Neural cell (in vitro differentiated cells): ENCODE results near the gene KDELR1. TPM values are rescaled to one million over a fixed set of nuclear protein-coding genes. Genes with fewer than 3 reads are reported as not detected.

Experiments
- H2AFZ ChIP-seq: fragments of 200-600, 300-800 bp; sonication (generic), shearing (Covaris generic); 2 replicates; pipeline ENCODE4 v1.6.0; 2014; ENCODE audit warnings: low read depth, mild to moderate bottlenecking, antibody characterized with exemption, low read length, moderate library complexity
- H3F3A ChIP-seq: fragments of 200-600 bp; shearing (Covaris generic); 2 replicates; pipeline ENCODE4 v1.6.1; 2016; ENCODE audit warnings: mild to moderate bottlenecking, moderate library complexity, mixed read lengths, antibody characterized with exemption, low read length; ENCODE audit not compliant: insufficient read depth, poor library complexity, severe bottlenecking
- H3K27ac ChIP-seq: fragments of 200-600, 300-800 bp; sonication (generic), shearing (Covaris generic); 2 replicates; pipeline ENCODE4 v1.5.1; 2014; ENCODE audit warnings: mild to moderate bottlenecking, low read length, moderate library complexity
- H3K27me3 ChIP-seq: fragments of 300-800, 200-600 bp; sonication (generic), shearing (Covaris generic); 2 replicates; pipeline ENCODE4 v1.6.0; 2014; ENCODE audit warnings: mild to moderate bottlenecking, low read depth, low read length, moderate library complexity; ENCODE audit not compliant: insufficient read depth
- H3K36me3 ChIP-seq: fragments of 300-800, 200-600 bp; sonication (generic), shearing (Covaris generic); 2 replicates; pipeline ENCODE4 v1.5.1; 2014; ENCODE audit warnings: mild to moderate bottlenecking, antibody characterized with exemption, low read length, moderate library complexity; ENCODE audit not compliant: insufficient read depth
- H3K4me2 ChIP-seq: fragments of 300-800, 200-600 bp; sonication (generic), shearing (Covaris generic); 2 replicates; pipeline ENCODE4 v1.6.0; 2014; ENCODE audit warnings: mild to moderate bottlenecking, low read length
- H3K4me3 ChIP-seq: fragments of 300-800, 200-600 bp; sonication (generic), shearing (Covaris generic); 2 replicates; pipeline ENCODE4 v1.5.1; 2014; ENCODE audit warnings: mild to moderate bottlenecking, low read length, moderate library complexity
- H3K79me2 ChIP-seq: fragments of 200-600 bp; shearing (Covaris generic); replicated peaks from 2 replicates; pipeline ENCODE4 v1.6.0; 2014; ENCODE audit warnings: mild to moderate bottlenecking, low read length, moderate library complexity; ENCODE audit not compliant: insufficient read depth
- H3K9ac ChIP-seq: fragments of 300-800, 200-600 bp; sonication (generic), shearing (Covaris generic); 2 replicates; pipeline ENCODE4 v1.6.1; 2016; ENCODE audit warnings: mild to moderate bottlenecking, low read length, mixed read lengths
- H3K9me2 ChIP-seq: fragments of 200-600 bp; shearing (Covaris generic); 2 replicates; pipeline ENCODE4 v1.6.1; 2016; ENCODE audit warnings: mild to moderate bottlenecking, low read length, mixed read lengths; ENCODE audit not compliant: insufficient read depth
- H3K9me3 ChIP-seq: fragments of 200-600, 300-800 bp; sonication (generic), shearing (Covaris generic); 2 replicates; pipeline ENCODE4 v1.6.1; 2016; ENCODE audit warnings: mild to moderate bottlenecking, mixed run types, low read length, moderate library complexity, mixed read lengths
- H4K20me1 ChIP-seq: fragments of 200-600 bp; shearing (Covaris generic); 2 replicates; pipeline ENCODE4 v1.6.1; 2016; ENCODE audit warnings: mild to moderate bottlenecking, mixed run types; ENCODE audit not compliant: insufficient read depth
- CTCF ChIP-seq: fragments of 450-650 bp; IDR thresholded peaks from 2 replicates; pipeline ENCODE4 v1.5.1; 2014; ENCODE audit warnings: antibody characterized with exemption, mild to moderate bottlenecking, moderate library complexity; ENCODE audit not compliant: poor library complexity, severe bottlenecking
- EP300 ChIP-seq: fragments of 450-650 bp; conservative IDR thresholded peaks from 2 replicates; pipeline ENCODE4 v1.6.1; 2014; ENCODE audit warnings: antibody characterized with exemption, mild to moderate bottlenecking, moderate library complexity; ENCODE audit not compliant: poor library complexity, severe bottlenecking
- EZH2 ChIP-seq: fragments of 200-600, 300-800 bp; shearing (Covaris generic), sonication (generic); IDR thresholded peaks from 2 replicates; pipeline ENCODE4 v1.6.1; 2014; ENCODE audit warnings: antibody characterized with exemption, low read length, borderline replicate concordance, mild to moderate bottlenecking; ENCODE audit not compliant: insufficient read depth, poor library complexity, severe bottlenecking
- MXI1 ChIP-seq: fragments of 450-650 bp; conservative IDR thresholded peaks from 2 replicates; pipeline ENCODE4 v1.6.1; 2014; ENCODE audit warnings: antibody characterized with exemption, mild to moderate bottlenecking; ENCODE audit not compliant: poor library complexity, severe bottlenecking
- POLR2AphosphoS5 ChIP-seq: IDR thresholded peaks from 2 replicates; pipeline ENCODE4 v1.6.1; 2012
- RAD21 ChIP-seq: fragments of 450-650 bp; conservative IDR thresholded peaks from 2 replicates; pipeline ENCODE4 v1.6.1; 2014; ENCODE audit warnings: antibody characterized with exemption, mild to moderate bottlenecking, moderate library complexity
- REST ChIP-seq: IDR thresholded peaks from 2 replicates; pipeline ENCODE4 v1.6.1; 2012; ENCODE audit warnings: borderline replicate concordance
- SMC3 ChIP-seq: fragments of 450-650 bp; conservative IDR thresholded peaks from 2 replicates; pipeline ENCODE4 v1.6.1; 2014; ENCODE audit warnings: antibody characterized with exemption, mild to moderate bottlenecking, moderate library complexity; ENCODE audit not compliant: poor library complexity
- TAF1 ChIP-seq: IDR thresholded peaks from 2 replicates; pipeline ENCODE4 v1.6.1; 2012; ENCODE audit warnings: low read depth
- polyA plus RNA-seq: library from polyadenylated mRNA; depleted of rRNA; stranded (reverse); fragments of >200 nt; gene quantifications from 2 replicates; pipeline ENCODE4 v1.2.3, GENCODE V29; 2014

Gene KDELR1
- polyA plus RNA-seq, 1 donor from 2014 or later, result 46.9 TPM

- Histone ChIP-seq H3K9ac (no peak overlapping the region), H2AFZ (no peak overlapping the region), H3K36me3 (no peaks in the 10 kb centered on the region), H4K20me1 (no peaks in the 10 kb centered on the region), H3K9me2 (no peaks in the 10 kb centered on the region), H3K4me2 (no peak overlapping the region), H3K4me3 (no peak overlapping the region), H3K27me3 (no peaks in the 10 kb centered on the region), H3K79me2 (no peaks in the 10 kb centered on the region), H3K27ac (no peak overlapping the region), H3F3A (no peaks in the 10 kb centered on the region), H3K9me3 (no peaks in the 10 kb centered on the region)
- no peak for TF ChIP-seq REST
- TF ChIP-seq TAF1, result no peak
- TF ChIP-seq EP300, result no peak
- TF ChIP-seq POLR2AphosphoS5, result no peak
- TF ChIP-seq SMC3, result no peak
- TF ChIP-seq CTCF, result no peak
- no peak for TF ChIP-seq EZH2
- TF ChIP-seq RAD21, result no peak
- TF ChIP-seq MXI1, result no peak
Observed at GRCh38 chr19:48348737-48349136, 42.6 kb downstream of the KDELR1 start.

GRCh38 chr19:48348045-48348444 is 43.3 kb downstream of the KDELR1 start:
- Histone ChIP-seq H3K27me3 (no peaks in the 10 kb centered on the region), H3K27ac (no peak overlapping the region), H3K4me2 (no peak overlapping the region), H3K9me2 (no peaks in the 10 kb centered on the region), H3K4me3 (no peak overlapping the region), H3K79me2 (no peaks in the 10 kb centered on the region), H3K9ac (no peak overlapping the region), H3K9me3 (no peaks in the 10 kb centered on the region), H4K20me1 (no peaks in the 10 kb centered on the region), H3K36me3 (no peaks in the 10 kb centered on the region), H2AFZ (no peak overlapping the region), H3F3A (no peaks in the 10 kb centered on the region)
- TF ChIP-seq REST, result no peak
- TF ChIP-seq TAF1, result no peak
- no peak for TF ChIP-seq EP300
- no peak for TF ChIP-seq EZH2
- TF ChIP-seq CTCF, result no peak
- no peak for TF ChIP-seq RAD21
- no peak for TF ChIP-seq POLR2AphosphoS5
- TF ChIP-seq MXI1, result no peak
- no peak for TF ChIP-seq SMC3
